Measurements from ENCODE around the gene SELENOS. TPM values are rescaled to one million over a fixed set of nuclear protein-coding genes. Genes with fewer than 3 reads are reported as not detected.

The SELENOS gene
- total RNA-seq, 2 experiments from 2014 or later, result 18.8 to 21.6 TPM

GRCh38 chr15:101225658-101226057, 51.6 kb downstream of the SELENOS start:
- no peaks in the 10 kb centered on the region for H3K27me3 Mint-ChIP-seq
- no peak overlapping the region for H3K4me3 Mint-ChIP-seq
- ChIA-PET CTCF (no interaction called here), POLR2A (interaction anchor here (1.0 to 1.1 kb wide), 2 partner anchors 10 to 21 kb away, joined by 3 read pairs; no protein-coding TSS in a partner anchor)
- DNase-seq (no peak), ATAC-seq (no peak)
- peaks cover 15% of the 10 kb centered on the region for H3K9me3 Mint-ChIP-seq
- TF ChIP-seq CTCF (IDR thresholded peaks at IDR 0.05), result no peak
- intact Hi-C loops (cut with micrococcal nuclease), result no loop called here
- peaks cover 69% of the 10 kb centered on the region for H3K4me1 Mint-ChIP-seq (ENCODE audit: low read depth)
- H3K27ac Mint-ChIP-seq, result no peak overlapping the region
- peaks cover 59% of the 10 kb centered on the region for H3K36me3 Mint-ChIP-seq (ENCODE audit: low read depth)

Other genes starting within 250 kb of the SELENOS start
- 10 to 100 TPM; 57.9 to 58.3 TPM for gene CHSY1, start 25.4 kb downstream of the SELENOS start, total RNA-seq
- 100 to 1,000 TPM; 243 to 249 TPM for gene SNRPA1, start 17.8 kb upstream of the SELENOS start, total RNA-seq
- gene PCSK6, start 212.2 kb upstream of the SELENOS start, total RNA-seq, result 1 to 10 TPM; 2.7 to 3.0 TPM